Mammary epithelial cell (primary cell): ENCODE results near the gene ERVK3-1.

ENCODE experiments used
- EZH2 ChIP-seq: IDR thresholded peaks from 2 replicates; pipeline ENCODE4 v1.6.1; 2012; ENCODE audit warnings: low read length, inconsistent platforms, borderline replicate concordance
- TF ChIP-seq, protein P1 (sequence below), 2 donors: IDR thresholded peaks in 1 of 2; conservative IDR thresholded peaks in 1 of 2; 2 replicates each; pipeline ENCODE4 v1.5.1; 2011 to 2012; ENCODE audit warnings: inconsistent platforms in 2 of 2, low read length in 2 of 2, mild to moderate bottlenecking in 2 of 2, control low read depth in 1 of 2, low read depth in 1 of 2; ENCODE audit not compliant: insufficient read depth in 1 of 2; ENCODE audit errors: extremely low read depth in 1 of 2

DNA sequence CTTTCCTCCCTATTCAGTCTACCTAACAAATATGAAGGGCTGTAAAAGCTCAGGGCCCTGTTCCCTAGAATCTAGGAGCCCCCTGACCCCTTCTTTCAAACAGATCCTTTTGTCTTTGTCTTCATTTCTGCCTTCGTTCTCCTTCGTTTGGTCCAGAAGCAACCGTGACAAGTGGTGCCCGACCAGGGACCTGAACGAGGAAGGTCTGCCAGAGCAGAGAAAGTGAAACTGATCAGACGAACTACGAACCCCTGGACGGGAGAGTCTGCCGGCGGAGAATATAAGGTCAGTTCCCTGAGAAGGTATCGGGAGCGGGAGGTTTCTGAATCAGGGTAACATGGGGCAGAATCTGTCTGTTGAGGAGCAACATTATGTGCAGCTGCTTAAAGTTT lies 751 bp downstream of the ERVK3-1 start:
- TF ChIP-seq, protein P1, sequence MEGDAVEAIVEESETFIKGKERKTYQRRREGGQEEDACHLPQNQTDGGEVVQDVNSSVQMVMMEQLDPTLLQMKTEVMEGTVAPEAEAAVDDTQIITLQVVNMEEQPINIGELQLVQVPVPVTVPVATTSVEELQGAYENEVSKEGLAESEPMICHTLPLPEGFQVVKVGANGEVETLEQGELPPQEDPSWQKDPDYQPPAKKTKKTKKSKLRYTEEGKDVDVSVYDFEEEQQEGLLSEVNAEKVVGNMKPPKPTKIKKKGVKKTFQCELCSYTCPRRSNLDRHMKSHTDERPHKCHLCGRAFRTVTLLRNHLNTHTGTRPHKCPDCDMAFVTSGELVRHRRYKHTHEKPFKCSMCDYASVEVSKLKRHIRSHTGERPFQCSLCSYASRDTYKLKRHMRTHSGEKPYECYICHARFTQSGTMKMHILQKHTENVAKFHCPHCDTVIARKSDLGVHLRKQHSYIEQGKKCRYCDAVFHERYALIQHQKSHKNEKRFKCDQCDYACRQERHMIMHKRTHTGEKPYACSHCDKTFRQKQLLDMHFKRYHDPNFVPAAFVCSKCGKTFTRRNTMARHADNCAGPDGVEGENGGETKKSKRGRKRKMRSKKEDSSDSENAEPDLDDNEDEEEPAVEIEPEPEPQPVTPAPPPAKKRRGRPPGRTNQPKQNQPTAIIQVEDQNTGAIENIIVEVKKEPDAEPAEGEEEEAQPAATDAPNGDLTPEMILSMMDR (conservative IDR thresholded peaks at IDR 0.05 in 1 of 2, IDR thresholded peaks at IDR 0.05 in 1 of 2; ENCODE audit: extremely low read depth in 1 of 2, insufficient read depth in 1 of 2, low read depth in 1 of 2, low read length in 2 of 2): no peak
- no peak for TF ChIP-seq EZH2
